DND-41 (cell line): ENCODE measurements around the gene KCNJ6.
A peak's percentile ranks its signal among the peaks of the same experiment; 100 is the strongest.

Experiments
- CTCF ChIP-seq: IDR thresholded peaks from 2 replicates; pipeline ENCODE4 v1.5.1; 2012; ENCODE audit warnings: borderline replicate concordance, low read length, moderate library complexity, mild to moderate bottlenecking; ENCODE audit not compliant: poor library complexity, severe bottlenecking; ENCODE audit errors: extremely low read depth
- EZH2 ChIP-seq: IDR thresholded peaks from 3 replicates; pipeline ENCODE4 v1.6.1; 2012; ENCODE audit warnings: borderline replicate concordance, low read depth, mild to moderate bottlenecking, moderate library complexity, low read length, inconsistent platforms; ENCODE audit not compliant: severe bottlenecking

- peak; percentile 84 for TF ChIP-seq CTCF
- TF ChIP-seq EZH2, result no peak
These were observed 215.5 kb downstream of the KCNJ6 start for GRCh38 chr21:37700641-37701202.
